Measurements from ENCODE around the gene NHS. TPM values are rescaled to one million over a fixed set of nuclear protein-coding genes. Genes with fewer than 3 reads are reported as not detected.

Gene NHS
- total RNA-seq, 4 donors from 2014 or later: 0.20 to 0.39 (median 0.30) TPM

GRCh38 chrX:17710871-17711301 lies 335.9 kb downstream of the NHS start:
- intact Hi-C loops (cut with DNase I; ENCODE audit: low total_unique reads) (no loop called here), in situ Hi-C loops (cut with MboI; ENCODE audit: low sequenced_read_pairs in 4 of 4) (no loop called here)
- Histone ChIP-seq H3K4me1 (no peaks in the 10 kb centered on the region), H3K36me3 (no peaks in the 10 kb centered on the region), H3K9me3 (no peaks in the 10 kb centered on the region), H3K27me3 (no peaks in the 10 kb centered on the region), H3K4me3 (no peak overlapping the region), H3K27ac (no peak overlapping the region)
- no peak for ATAC-seq
- TF ChIP-seq POLR2A (IDR thresholded peaks at IDR 0.05) (no peak), CTCF (IDR thresholded peaks at IDR 0.05 in 4 of 5, conservative IDR thresholded peaks at IDR 0.05 in 1 of 5) (no peak)
- DNase-seq: no peak

- no peak overlapping the region for H3K27ac ChIP-seq
- intact Hi-C loops (cut with DNase I; ENCODE audit: low total_unique reads) (no loop called here), in situ Hi-C loops (cut with MboI; ENCODE audit: low sequenced_read_pairs in 4 of 4) (no loop called here)
- no peaks in the 10 kb centered on the region for H3K27me3 ChIP-seq
- no peak overlapping the region for H3K4me3 ChIP-seq
- no peak for ATAC-seq
- H3K4me1 ChIP-seq: no peaks in the 10 kb centered on the region
- H3K9me3 ChIP-seq: no peaks in the 10 kb centered on the region
- TF ChIP-seq CTCF (IDR thresholded peaks at IDR 0.05 in 4 of 5, conservative IDR thresholded peaks at IDR 0.05 in 1 of 5): no peak
- no peak for TF ChIP-seq POLR2A (IDR thresholded peaks at IDR 0.05)
- H3K36me3 ChIP-seq: no peaks in the 10 kb centered on the region
- no peak for DNase-seq
Observed at GRCh38 chrX:17713288-17713687, 338.3 kb downstream of the NHS start.

- TF ChIP-seq CTCF (IDR thresholded peaks at IDR 0.05 in 4 of 5, conservative IDR thresholded peaks at IDR 0.05 in 1 of 5) (no peak), POLR2A (IDR thresholded peaks at IDR 0.05) (no peak)
- Histone ChIP-seq H3K9me3 (no peaks in the 10 kb centered on the region), H3K4me3 (no peak overlapping the region), H3K27ac (no peak overlapping the region), H3K27me3 (no peaks in the 10 kb centered on the region), H3K4me1 (no peaks in the 10 kb centered on the region), H3K36me3 (no peaks in the 10 kb centered on the region)
- ATAC-seq (no peak), DNase-seq (no peak)
- in situ Hi-C loops (cut with MboI; ENCODE audit: low sequenced_read_pairs in 4 of 4) (no loop called here), intact Hi-C loops (cut with DNase I; ENCODE audit: low total_unique reads) (no loop called here)
Observed at GRCh38 chrX:17718649-17719165, 343.7 kb downstream of the NHS start.

GRCh38 chrX:17719711-17720110 lies 344.7 kb downstream of the NHS start:
- no peak for TF ChIP-seq POLR2A (IDR thresholded peaks at IDR 0.05)
- no peak for TF ChIP-seq CTCF (IDR thresholded peaks at IDR 0.05 in 4 of 5, conservative IDR thresholded peaks at IDR 0.05 in 1 of 5)
- no peak for ATAC-seq
- Histone ChIP-seq H3K27ac (no peak overlapping the region), H3K27me3 (no peaks in the 10 kb centered on the region), H3K9me3 (no peaks in the 10 kb centered on the region), H3K36me3 (no peaks in the 10 kb centered on the region), H3K4me3 (no peak overlapping the region), H3K4me1 (no peaks in the 10 kb centered on the region)
- in situ Hi-C loops (cut with MboI; ENCODE audit: low sequenced_read_pairs in 4 of 4): no loop called here
- DNase-seq: no peak
- intact Hi-C loops (cut with DNase I; ENCODE audit: low total_unique reads): no loop called here

GRCh38 chrX:17721715-17722114 lies 346.7 kb downstream of the NHS start:
- Histone ChIP-seq H3K36me3 (no peaks in the 10 kb centered on the region), H3K4me1 (no peaks in the 10 kb centered on the region), H3K27ac (no peak overlapping the region), H3K9me3 (no peaks in the 10 kb centered on the region), H3K27me3 (no peaks in the 10 kb centered on the region), H3K4me3 (no peak overlapping the region)
- in situ Hi-C loops (cut with MboI; ENCODE audit: low sequenced_read_pairs in 4 of 4) (no loop called here), intact Hi-C loops (cut with DNase I; ENCODE audit: low total_unique reads) (no loop called here)
- no peak for TF ChIP-seq POLR2A (IDR thresholded peaks at IDR 0.05)
- TF ChIP-seq CTCF (IDR thresholded peaks at IDR 0.05 in 4 of 5, conservative IDR thresholded peaks at IDR 0.05 in 1 of 5): no peak
- ATAC-seq: no peak
- DNase-seq: no peak
